ENCODE measurements around the gene KCNG2.
"Not testable (repeated sequence)": the region's sequence is repeated elsewhere in the genome, so short reads cannot be mapped to it uniquely, and the experiment has no call there.

The KCNG2 gene, protein sequence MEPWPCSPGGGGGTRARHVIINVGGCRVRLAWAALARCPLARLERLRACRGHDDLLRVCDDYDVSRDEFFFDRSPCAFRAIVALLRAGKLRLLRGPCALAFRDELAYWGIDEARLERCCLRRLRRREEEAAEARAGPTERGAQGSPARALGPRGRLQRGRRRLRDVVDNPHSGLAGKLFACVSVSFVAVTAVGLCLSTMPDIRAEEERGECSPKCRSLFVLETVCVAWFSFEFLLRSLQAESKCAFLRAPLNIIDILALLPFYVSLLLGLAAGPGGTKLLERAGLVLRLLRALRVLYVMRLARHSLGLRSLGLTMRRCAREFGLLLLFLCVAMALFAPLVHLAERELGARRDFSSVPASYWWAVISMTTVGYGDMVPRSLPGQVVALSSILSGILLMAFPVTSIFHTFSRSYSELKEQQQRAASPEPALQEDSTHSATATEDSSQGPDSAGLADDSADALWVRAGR

GRCh38 chr18:79797518-79798345 lies at the start of gene KCNG2:
KCNG2 (plus strand) TSS chr18:79797938; CDS start chr18:79863668, 65,730 bp downstream.
- DNase-seq (ENCODE audit: low spot score) (no peak), FAIRE-seq (no peak)

DNA sequence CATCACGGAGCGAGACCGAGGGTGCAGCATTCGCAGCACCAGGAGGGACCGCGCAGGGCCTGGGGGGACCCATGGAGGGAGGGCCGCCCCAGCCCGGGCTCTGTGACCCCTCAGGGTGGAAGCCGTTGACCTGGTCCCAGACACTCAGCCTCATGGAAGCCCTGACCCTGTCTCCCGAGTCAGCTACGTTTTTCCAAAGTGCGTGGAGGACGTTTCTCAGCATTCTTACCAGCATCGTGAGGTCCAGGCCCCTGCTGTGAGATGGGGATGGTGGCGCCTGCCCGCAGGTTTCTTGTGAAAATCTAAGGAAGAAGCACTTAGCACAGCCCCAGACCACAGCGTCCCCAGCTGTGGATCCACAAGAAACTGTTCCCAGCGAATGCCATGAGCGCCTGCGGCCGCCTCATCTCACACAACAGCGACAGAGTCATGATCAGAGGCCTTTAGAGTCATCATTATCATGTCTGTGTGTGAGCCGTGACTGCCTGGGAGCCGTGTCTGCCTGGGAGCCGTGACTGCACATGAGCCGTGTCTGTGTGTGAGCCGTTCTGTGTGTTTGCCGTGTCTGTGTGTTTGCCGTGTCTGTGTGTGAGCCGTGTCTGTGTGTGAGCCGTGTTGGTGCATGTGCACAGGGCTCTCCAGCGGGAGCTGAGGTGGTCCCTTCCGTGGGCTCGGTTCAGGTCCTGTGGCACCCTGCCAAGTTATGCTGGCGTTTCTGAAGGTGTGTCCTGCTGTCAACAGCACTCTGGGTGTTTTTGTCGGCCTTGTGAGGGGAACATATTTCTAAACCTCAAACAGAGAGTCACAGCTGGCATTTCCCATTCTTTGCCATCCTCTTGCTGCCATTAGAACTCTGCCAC lies 49.2 kb upstream of the KCNG2 start:
- DNase-seq (ENCODE audit: low spot score) = no peak
- FAIRE-seq = no peak

GRCh38 chr18:79749251-79750191 lies 48.2 kb upstream of the KCNG2 start:
- DNase-seq (ENCODE audit: low spot score) = no peak
- no peak for FAIRE-seq

GRCh38 chr18:79750980-79751571 lies 46.7 kb upstream of the KCNG2 start:
- peak; percentile 69 for FAIRE-seq
- DNase-seq (ENCODE audit: low spot score) = no peak

GRCh38 chr18:79751918-79752578 lies 45.7 kb upstream of the KCNG2 start:
- not testable (repeated sequence) for FAIRE-seq; DNase-seq (ENCODE audit: low spot score)

GRCh38 chr18:79752946-79753345 lies 44.8 kb upstream of the KCNG2 start:
- FAIRE-seq; DNase-seq (ENCODE audit: low spot score): not testable (repeated sequence)

GRCh38 chr18:79753391-79753851 lies 44.3 kb upstream of the KCNG2 start:
- DNase-seq (ENCODE audit: low spot score) (no peak), FAIRE-seq (no peak)

DNA sequence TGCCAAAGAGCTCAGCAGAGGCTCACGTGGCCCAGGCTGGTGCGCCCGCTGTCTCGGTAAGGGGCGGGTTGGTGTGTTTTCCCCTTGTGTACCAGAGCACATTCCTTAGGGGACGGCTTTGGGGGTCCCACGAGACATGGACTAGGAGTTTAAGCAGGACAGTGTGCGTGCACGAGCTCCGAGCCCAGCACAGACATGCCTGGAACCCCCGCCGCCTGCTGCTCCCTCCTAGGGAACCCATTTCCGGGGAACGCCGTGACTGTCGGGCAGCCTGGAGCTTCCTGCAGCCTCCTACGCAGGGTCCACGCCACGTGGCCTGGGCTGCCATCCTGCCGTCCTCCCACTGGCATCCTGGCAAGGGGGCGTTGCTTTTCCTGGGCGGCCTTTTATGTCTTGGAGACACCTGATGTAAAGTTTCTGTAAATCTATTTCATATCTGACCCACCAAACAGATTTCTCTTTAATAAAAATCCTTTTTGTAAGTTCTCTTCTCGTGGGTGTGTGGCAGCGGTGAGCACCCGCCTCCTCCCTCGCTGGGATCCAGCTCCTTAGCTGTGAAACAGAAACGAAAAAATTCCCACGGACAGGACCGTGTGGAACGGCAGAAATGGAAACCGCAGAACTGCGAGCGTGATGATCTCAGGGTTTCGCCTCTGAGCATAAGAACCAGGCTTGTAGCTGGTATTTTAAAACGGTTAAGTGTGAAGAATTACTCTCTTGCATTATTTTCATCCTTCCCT lies 43.5 kb upstream of the KCNG2 start:
- no peak for DNase-seq (ENCODE audit: low spot score)
- FAIRE-seq = no peak

- no peak for DNase-seq (ENCODE audit: low spot score)
- no peak for FAIRE-seq
Observed at GRCh38 chr18:79754831-79755351, 42.8 kb upstream of the KCNG2 start.

GRCh38 chr18:79755496-79756142 lies 42.1 kb upstream of the KCNG2 start:
- FAIRE-seq = no peak
- DNase-seq (ENCODE audit: low spot score) = no peak

DNA sequence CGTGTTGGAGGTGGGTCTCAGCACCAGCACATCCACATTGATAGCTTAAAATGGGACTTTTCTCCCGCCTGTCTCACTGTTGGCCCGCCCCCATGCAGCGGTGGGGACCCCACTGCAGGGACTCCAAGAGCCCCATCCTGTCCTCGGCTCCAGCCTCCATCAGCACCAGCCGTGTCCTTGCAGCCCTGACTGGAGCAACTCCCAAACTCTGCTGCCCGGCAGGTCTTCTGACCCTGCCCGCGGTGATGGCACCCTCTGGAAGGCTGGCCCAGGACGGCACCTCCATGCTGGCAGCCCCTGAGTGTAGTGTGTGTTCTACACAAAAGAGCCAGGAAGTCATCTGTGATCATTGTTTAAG lies 41.6 kb upstream of the KCNG2 start:
- FAIRE-seq = no peak
- no peak for DNase-seq (ENCODE audit: low spot score)

DNA sequence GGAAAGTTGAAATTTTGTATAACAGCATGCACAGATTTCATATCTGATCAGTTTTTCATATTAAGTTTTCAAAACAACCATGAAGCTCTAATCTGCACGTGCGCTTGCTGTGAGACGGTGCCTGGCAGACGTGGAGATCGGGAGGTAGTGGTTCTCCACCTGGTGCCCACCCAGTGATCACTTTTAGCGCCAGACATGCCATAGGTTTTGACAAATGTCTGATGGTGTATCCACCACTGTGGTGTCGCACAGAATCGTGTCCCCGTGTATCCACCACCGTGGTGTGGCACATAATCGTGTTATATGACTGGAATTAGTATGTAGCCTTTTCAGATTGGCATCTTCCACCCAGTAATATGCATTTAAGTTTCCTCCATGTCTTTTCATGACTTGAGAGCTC lies 40.9 kb upstream of the KCNG2 start:
- no peak for DNase-seq (ENCODE audit: low spot score)

DNA sequence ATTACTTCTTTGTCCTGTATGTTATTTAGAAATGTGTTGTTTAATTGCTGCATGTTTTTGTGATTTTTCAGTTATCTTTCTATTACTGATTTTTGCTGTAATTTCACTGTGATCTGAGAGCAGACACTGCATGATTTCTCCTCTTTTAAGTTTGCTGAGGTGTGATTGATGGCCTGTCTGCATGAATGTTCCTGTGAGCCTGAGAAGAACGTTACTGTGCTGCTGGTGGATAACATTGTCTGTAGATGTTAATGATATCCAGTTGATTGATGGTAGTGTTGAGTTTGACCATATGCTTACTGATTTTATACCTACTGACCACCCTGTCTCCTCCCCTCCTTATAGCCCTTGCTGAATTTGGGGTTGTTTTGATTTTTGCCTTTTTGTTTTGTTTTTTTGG lies 37.4 kb upstream of the KCNG2 start:
- no peak for FAIRE-seq
- no peak for DNase-seq (ENCODE audit: low spot score)

More for the DNA sequence above, 40.9 kb upstream of the KCNG2 start:
- no peak for FAIRE-seq

DNA sequence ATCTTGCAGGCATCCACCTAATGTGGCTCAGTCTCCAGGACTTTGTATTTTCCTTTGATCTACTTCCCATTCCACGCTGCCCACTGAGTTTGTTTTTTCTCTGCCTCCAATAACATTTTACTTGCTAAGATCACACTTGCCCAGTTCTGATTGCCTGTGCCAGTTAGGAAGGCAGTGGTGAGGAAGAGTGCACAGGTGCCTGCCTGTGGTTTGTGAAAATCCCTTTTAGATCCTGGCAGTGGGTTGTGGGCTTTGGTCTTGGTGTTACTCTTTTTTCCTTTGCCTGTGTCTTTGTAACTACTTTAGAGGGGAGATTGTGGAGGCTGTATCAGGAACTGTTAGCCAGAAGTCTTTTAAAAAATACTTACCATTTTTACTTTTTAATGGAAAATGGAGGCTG lies 36.9 kb upstream of the KCNG2 start:
- DNase-seq (ENCODE audit: low spot score) (no peak), FAIRE-seq (no peak)

DNA sequence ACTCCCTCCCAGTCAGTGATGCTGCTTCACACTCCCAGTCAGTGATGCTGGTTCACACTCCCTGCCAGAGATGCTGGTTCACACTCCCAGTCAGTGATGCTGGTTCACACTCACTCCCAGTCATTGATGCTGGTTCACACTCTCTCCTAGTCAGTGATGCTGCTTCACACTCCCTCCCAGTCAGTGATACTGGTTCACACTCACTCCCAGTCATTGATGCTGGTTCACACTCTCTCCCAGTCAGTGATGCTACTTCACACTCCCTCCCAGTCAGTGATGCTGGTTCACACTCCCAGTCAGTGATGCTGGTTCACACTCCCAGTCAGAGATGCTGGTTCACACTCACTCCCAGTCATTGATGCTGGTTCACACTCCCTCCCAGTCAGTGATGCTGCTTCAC lies 34.3 kb upstream of the KCNG2 start:
- FAIRE-seq (peak; percentile 79), DNase-seq (ENCODE audit: low spot score) (no peak)

DNA sequence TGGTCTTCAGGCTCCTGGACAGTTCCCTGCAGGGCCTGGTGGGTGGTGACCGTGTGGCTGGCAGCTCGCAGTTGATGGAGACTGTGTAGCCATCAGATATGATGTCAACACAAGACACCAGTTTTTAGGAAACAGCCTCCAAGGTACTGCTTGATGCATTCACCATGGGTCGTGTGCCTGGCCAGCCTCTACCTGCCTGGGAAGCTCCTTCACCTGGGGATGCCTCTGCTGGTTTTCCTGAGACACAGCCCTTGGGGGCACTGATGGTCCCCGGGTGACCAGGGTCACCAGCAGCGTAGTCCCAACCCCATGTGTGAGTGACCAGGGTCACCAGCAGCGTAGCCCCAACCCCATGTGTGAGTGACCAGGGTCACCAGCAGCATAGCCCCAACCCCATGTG lies 33.6 kb upstream of the KCNG2 start:
- FAIRE-seq = no peak

GRCh38 chr18:79765491-79766245 lies 32.1 kb upstream of the KCNG2 start:
- FAIRE-seq = no peak
- DNase-seq (ENCODE audit: low spot score) = no peak

More for the DNA sequence above, 33.6 kb upstream of the KCNG2 start:
- no peak for DNase-seq (ENCODE audit: low spot score)

Data from urothelium cell line (cell line).